HCT116 (cell line): ENCODE data around the gene CAMK2N2. TPM values are rescaled to one million over a fixed set of nuclear protein-coding genes. Genes with fewer than 3 reads are reported as not detected.

Experiments
- ATAC-seq: fragments of 200-7000 bp; cut with Tn5 transposase; 2 replicates; pipeline ENCODE4 v1.9.1; 2020; ENCODE audit warnings: mild to moderate bottlenecking, moderate library complexity
- BruUV-seq: library from RNA; stranded (reverse); fragments of 400-500 nt; replicated peaks from 2 replicates; lab custom pipeline; 2021; lab: Mats Ljungman, UMichigan
- CTCF ChIA-PET: fragments of 300-600 bp; sonication (Branson Sonifier 250); formaldehyde crosslinking; loops from one replicate; lab custom pipeline; 2021; ENCODE audit warnings: antibody characterized with exemption; lab: Charles Lee
- POLR2A ChIA-PET: fragments of 300-600, 350-600 bp; sonication (Branson Sonifier 250); formaldehyde crosslinking; loops from one replicate; lab custom pipeline; 2021; ENCODE audit warnings: antibody characterized with exemption; lab: Charles Lee
- RAD21 ChIA-PET, 2 experiments: fragments of 300-600 bp; sonication (Branson Sonifier 250); formaldehyde crosslinking; loops; one replicate each; lab custom pipeline; 2023; ENCODE audit warnings: low total read pairs in 2 of 2; ENCODE audit not compliant: uncharacterized antibody in 2 of 2, unreplicated experiment in 2 of 2, low non-redundant PET in 1 of 2; lab: Charles Lee
- DNase-seq: peaks from one replicate; pipeline ENCODE4 v3.0.0-alpha.2; 2010; ENCODE audit warnings: low read depth, low spot score
- H2AFZ ChIP-seq: fragments of 200-600 bp; shearing (Covaris generic), sonication (generic); 2 replicates; pipeline ENCODE4 v1.6.1; 2017; ENCODE audit warnings: low read depth, mixed run types, mixed read lengths, antibody characterized with exemption, low read length; ENCODE audit not compliant: poor library complexity, severe bottlenecking
- H3K27ac ChIP-seq: 2 replicates; pipeline ENCODE4 v1.5.1; 2012; ENCODE audit warnings: low read depth, low read length
- H3K27me3 ChIP-seq: fragments of 200-600 bp; sonication (generic); 2 replicates; pipeline ENCODE4 v1.6.1; 2016; ENCODE audit warnings: mixed run types, low read length, mixed read lengths; ENCODE audit not compliant: insufficient read depth
- H3K36me3 ChIP-seq, 2 experiments: fragments of 200-500 bp in 1 of 2; fragments of 200-600 bp in 1 of 2; sonication (Bioruptor generic) in 1 of 2; sonication (generic) in 1 of 2; 2 replicates each; pipeline versions ENCODE4 v1.5.1 to v1.6.1; 2014 to 2016; ENCODE audit warnings: low read length in 2 of 2, inconsistent platforms in 1 of 2, mixed read lengths in 1 of 2, mixed run types in 1 of 2; ENCODE audit not compliant: insufficient read depth in 2 of 2, control insufficient read depth in 1 of 2
- H3K4me1 ChIP-seq, 2 experiments: fragments of 200-600 bp in 1 of 2; sonication (generic) in 1 of 2; 2 replicates each; pipeline versions ENCODE4 v1.5.1 to v1.6.1; 2012 to 2017; ENCODE audit warnings: low read length in 2 of 2, inconsistent platforms in 1 of 2, mild to moderate bottlenecking in 1 of 2, mixed read lengths in 1 of 2, mixed run types in 1 of 2, moderate library complexity in 1 of 2; ENCODE audit not compliant: insufficient read depth in 2 of 2, control insufficient read depth in 1 of 2
- H3K4me2 ChIP-seq: fragments of 200-600 bp; sonication (generic); 2 replicates; pipeline ENCODE4 v1.6.1; 2017; ENCODE audit warnings: mixed run types, low read length, mixed read lengths
- H3K4me3 ChIP-seq, 2 experiments: fragments of 200-600 bp in 1 of 2; sonication (generic) in 1 of 2; replicated peaks in 1 of 2; 2 replicates each; pipeline ENCODE4 v1.5.1; 2011 to 2016; ENCODE audit warnings: low read length in 2 of 2, control low read depth in 1 of 2, low read depth in 1 of 2, mild to moderate bottlenecking in 1 of 2, mixed read lengths in 1 of 2, mixed run types in 1 of 2
- H3K79me2 ChIP-seq: fragments of 200-600 bp; sonication (generic); 2 replicates; pipeline ENCODE4 v1.6.1; 2017; ENCODE audit warnings: mild to moderate bottlenecking, mixed run types, low read length, moderate library complexity, mixed read lengths; ENCODE audit not compliant: insufficient read depth
- H3K9ac ChIP-seq: fragments of 200-600 bp; sonication (generic); 2 replicates; pipeline ENCODE4 v1.6.1; 2016; ENCODE audit warnings: low read length, mixed read lengths
- H3K9me2 ChIP-seq: fragments of 200-600 bp; sonication (generic), shearing (Covaris generic); 2 replicates; pipeline ENCODE4 v1.6.1; 2017; ENCODE audit warnings: mixed run types, mild to moderate bottlenecking, moderate library complexity; ENCODE audit not compliant: insufficient read depth
- H3K9me3 ChIP-seq, 2 experiments: fragments of 200-500 bp in 1 of 2; fragments of 200-600 bp in 1 of 2; sonication (Bioruptor generic) in 1 of 2; sonication (generic) in 1 of 2; 2 replicates each; pipeline ENCODE4 v1.6.1; 2014 to 2017; ENCODE audit warnings: low read length in 2 of 2, mixed read lengths in 2 of 2, inconsistent platforms in 1 of 2, low read depth in 1 of 2, mild to moderate bottlenecking in 1 of 2, mixed run types in 1 of 2, moderate library complexity in 1 of 2; ENCODE audit not compliant: control insufficient read depth in 1 of 2, insufficient read depth in 1 of 2
- H4K20me1 ChIP-seq: fragments of 200-600 bp; sonication (generic), shearing (Covaris generic); 2 replicates; pipeline ENCODE4 v1.6.1; 2017; ENCODE audit warnings: mixed run types, mild to moderate bottlenecking, moderate library complexity; ENCODE audit not compliant: insufficient read depth
- ATF3 ChIP-seq: IDR thresholded peaks from 2 replicates; pipeline ENCODE4 v1.6.1; 2012
- CBX3 ChIP-seq: IDR thresholded peaks from 2 replicates; pipeline ENCODE4 v1.6.1; 2012; ENCODE audit warnings: low read depth
- CEBPB ChIP-seq: IDR thresholded peaks from 2 replicates; pipeline ENCODE4 v1.6.1; 2012; ENCODE audit warnings: low read depth
- ELF1 ChIP-seq: IDR thresholded peaks from 2 replicates; pipeline ENCODE4 v1.6.1; 2012; ENCODE audit warnings: low read depth, borderline replicate concordance
- POLR2A ChIP-seq: IDR thresholded peaks from 2 replicates; pipeline ENCODE4 v1.7.0; 2011; ENCODE audit warnings: borderline replicate concordance; ENCODE audit not compliant: insufficient read depth, insufficient read length; ENCODE audit errors: extremely low read depth
- SIN3A ChIP-seq: IDR thresholded peaks from 2 replicates; pipeline ENCODE4 v1.6.1; 2012; ENCODE audit warnings: low read depth
- SRF ChIP-seq: IDR thresholded peaks from 2 replicates; pipeline ENCODE4 v1.6.1; 2012; ENCODE audit warnings: low read depth
- TCF7L2 ChIP-seq: IDR thresholded peaks from 2 replicates; pipeline ENCODE4 v1.7.0; 2011; ENCODE audit warnings: borderline replicate concordance, inconsistent platforms; ENCODE audit not compliant: insufficient read depth, insufficient read length; ENCODE audit errors: extremely low read depth
- ZFX ChIP-seq: fragments of 450-650 bp; IDR thresholded peaks from 2 replicates; pipeline ENCODE4 v1.6.1; 2017
- ZNF274 ChIP-seq: fragments of 200-500 bp; sonication (Bioruptor generic); IDR thresholded peaks from 2 replicates; pipeline ENCODE4 v1.6.1; 2014; ENCODE audit warnings: mild to moderate bottlenecking, low read depth, low read length, inconsistent platforms
- intact Hi-C: fragments of 100-400 bp; cut with micrococcal nuclease; formaldehyde crosslinking; loops from 2 replicates; pipeline ENCODE4 v1.10.0; 2022
- total RNA-seq: library from RNA; stranded (reverse); gene quantifications from one replicate; pipeline ENCODE4 v1.2.1, GENCODE V29; 2021; ENCODE audit not compliant: unreplicated experiment
- TF ChIP-seq, protein P1 (sequence below): IDR thresholded peaks from 2 replicates; pipeline ENCODE4 v1.6.1; 2012

The CAMK2N2 gene
- total RNA-seq, 1 experiment from 2014 or later, result 5.1 TPM

- ATAC-seq (no peak), DNase-seq (no peak)
- H3K27ac ChIP-seq, result no peak overlapping the region
- no peaks in the 10 kb centered on the region for H4K20me1 ChIP-seq
- no peaks in the 10 kb centered on the region; a peak in 1 of 4 replicates for H3K36me3 ChIP-seq
- ChIA-PET CTCF (interaction anchor here (1.0 kb wide), 1 partner anchor 9 kb away, joined by 4 read pairs; the partner anchor contains the start of gene EEF1AKMT4), RAD21 (no interaction called here), POLR2A (no interaction called here)
- H3K27me3 ChIP-seq, result no peaks in the 10 kb centered on the region
- no peaks in the 10 kb centered on the region for H3K79me2 ChIP-seq
- BruUV-seq, result no TSS peak
- no peak overlapping the region for H3K4me3 ChIP-seq
- H3K4me2 ChIP-seq, result no peak overlapping the region
- H2AFZ ChIP-seq, result no peak overlapping the region
- peaks cover 3 to 24% of the 10 kb centered on the region in 2 experiments; a peak in 3 of 4 replicates for H3K4me1 ChIP-seq
- H3K9me3 ChIP-seq, result no peaks in the 10 kb centered on the region
- TF ChIP-seq, protein P1, sequence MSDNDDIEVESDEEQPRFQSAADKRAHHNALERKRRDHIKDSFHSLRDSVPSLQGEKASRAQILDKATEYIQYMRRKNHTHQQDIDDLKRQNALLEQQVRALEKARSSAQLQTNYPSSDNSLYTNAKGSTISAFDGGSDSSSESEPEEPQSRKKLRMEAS, result no peak
- TF ChIP-seq SRF (no peak), ZNF274 (no peak), POLR2A (no peak), ATF3 (no peak), TCF7L2 (no peak), ELF1 (no peak), CBX3 (no peak), CEBPB (no peak), SIN3A (no peak), ZFX (no peak)
- intact Hi-C loops, result no loop called here
- H3K9me2 ChIP-seq, result no peaks in the 10 kb centered on the region
- H3K9ac ChIP-seq, result no peak overlapping the region
Observed at GRCh38 chr3:184258926-184259325, 2.4 kb downstream of the CAMK2N2 start.
